Measurements from ENCODE around the gene CXCR4.
A peak's percentile ranks its signal among the peaks of the same experiment; 100 is the strongest.

CXCR4 gene

DNA sequence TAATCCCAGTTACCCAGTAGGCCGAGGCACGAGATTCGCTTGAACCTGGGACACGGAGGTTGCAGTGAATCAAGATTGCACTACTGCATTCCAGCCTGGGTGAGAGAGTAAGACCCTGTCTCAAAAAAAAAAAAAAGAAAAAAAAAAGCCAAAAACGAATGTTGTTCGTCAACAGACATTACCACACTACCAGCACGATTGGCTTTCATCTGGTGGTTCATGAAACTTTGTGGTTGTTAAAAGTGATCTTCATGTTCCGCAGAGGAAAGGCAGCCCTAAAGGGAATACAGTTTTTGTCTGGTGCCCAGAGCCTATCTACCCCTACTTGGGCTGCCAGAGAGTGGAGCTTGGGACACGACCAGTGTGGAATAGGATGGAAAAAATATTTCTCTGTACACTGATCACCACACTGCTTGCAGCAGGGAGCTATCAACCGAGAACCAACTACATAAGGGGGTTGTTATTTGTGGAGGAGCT is 13.6 kb upstream of the CXCR4 start:
- H3K4me2 ChIP-seq (ENCODE audit: low read length): peak overlapping the region; percentile 90
- peaks cover 71% of the 10 kb centered on the region for H3K4me1 ChIP-seq (ENCODE audit: low read length)

DNA sequence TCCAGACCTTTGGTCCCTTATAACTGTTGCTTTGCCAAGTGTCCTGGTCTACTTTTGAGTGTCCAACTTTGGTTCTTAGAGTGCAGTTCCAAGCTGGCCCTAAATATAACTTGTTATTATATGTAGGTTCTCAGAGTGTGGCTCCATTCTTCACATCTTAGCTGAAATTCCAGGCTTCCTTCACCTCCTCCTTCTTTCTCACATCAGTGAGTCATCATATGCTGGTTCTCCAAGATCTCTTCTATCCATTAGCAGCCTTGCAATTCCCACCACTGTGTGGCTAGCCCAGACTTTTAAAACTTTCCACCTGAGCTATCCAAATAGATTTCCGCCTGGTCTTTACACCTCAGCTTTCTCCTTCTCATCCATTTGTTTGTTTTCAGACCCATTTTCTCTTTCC is 12.6 kb upstream of the CXCR4 start:
- Histone ChIP-seq H3K79me2 (ENCODE audit: low read length) (no peaks in the 10 kb centered on the region), H3K4me3 (ENCODE audit: low read length) (no peak overlapping the region), H4K20me1 (ENCODE audit: insufficient read depth, low read length) (no peaks in the 10 kb centered on the region), H3K9ac (ENCODE audit: low read length) (no peak overlapping the region), H3K4me2 (ENCODE audit: low read length) (no peak overlapping the region), H3K9me3 (ENCODE audit: insufficient read depth, low read length) (no peaks in the 10 kb centered on the region), H3K4me1 (ENCODE audit: low read length) (peaks cover 71% of the 10 kb centered on the region), H2AFZ (ENCODE audit: low read depth, low read length) (no peak overlapping the region), H3K27me3 (ENCODE audit: low read depth, low read length) (peaks cover 54% of the 10 kb centered on the region), H3K27ac (ENCODE audit: low read length) (no peak overlapping the region), H3K36me3 (replicated peaks; ENCODE audit: low read depth, low read length) (no peaks in the 10 kb centered on the region)
- TF ChIP-seq, protein P1, sequence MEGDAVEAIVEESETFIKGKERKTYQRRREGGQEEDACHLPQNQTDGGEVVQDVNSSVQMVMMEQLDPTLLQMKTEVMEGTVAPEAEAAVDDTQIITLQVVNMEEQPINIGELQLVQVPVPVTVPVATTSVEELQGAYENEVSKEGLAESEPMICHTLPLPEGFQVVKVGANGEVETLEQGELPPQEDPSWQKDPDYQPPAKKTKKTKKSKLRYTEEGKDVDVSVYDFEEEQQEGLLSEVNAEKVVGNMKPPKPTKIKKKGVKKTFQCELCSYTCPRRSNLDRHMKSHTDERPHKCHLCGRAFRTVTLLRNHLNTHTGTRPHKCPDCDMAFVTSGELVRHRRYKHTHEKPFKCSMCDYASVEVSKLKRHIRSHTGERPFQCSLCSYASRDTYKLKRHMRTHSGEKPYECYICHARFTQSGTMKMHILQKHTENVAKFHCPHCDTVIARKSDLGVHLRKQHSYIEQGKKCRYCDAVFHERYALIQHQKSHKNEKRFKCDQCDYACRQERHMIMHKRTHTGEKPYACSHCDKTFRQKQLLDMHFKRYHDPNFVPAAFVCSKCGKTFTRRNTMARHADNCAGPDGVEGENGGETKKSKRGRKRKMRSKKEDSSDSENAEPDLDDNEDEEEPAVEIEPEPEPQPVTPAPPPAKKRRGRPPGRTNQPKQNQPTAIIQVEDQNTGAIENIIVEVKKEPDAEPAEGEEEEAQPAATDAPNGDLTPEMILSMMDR (IDR thresholded peaks at IDR 0.05; ENCODE audit: low read depth, low read length): no peak
- no peak for TF ChIP-seq EZH2phosphoT487 (IDR thresholded peaks at IDR 0.05; ENCODE audit: low read depth)

More for the DNA sequence above, 13.6 kb upstream of the CXCR4 start:
- no peak for TF ChIP-seq EZH2phosphoT487 (IDR thresholded peaks at IDR 0.05; ENCODE audit: low read depth)
- TF ChIP-seq, protein P1 (IDR thresholded peaks at IDR 0.05; ENCODE audit: low read depth, low read length): no peak
- H3K9me3 ChIP-seq (ENCODE audit: insufficient read depth, low read length): no peaks in the 10 kb centered on the region
- H3K4me3 ChIP-seq (ENCODE audit: low read length): peak overlapping the region; percentile 69
- no peaks in the 10 kb centered on the region for H3K79me2 ChIP-seq (ENCODE audit: low read length)
- peak overlapping the region; percentile 36; the same call in 1 of the 2 replicates for H3K9ac ChIP-seq (ENCODE audit: low read length)
- H4K20me1 ChIP-seq (ENCODE audit: insufficient read depth, low read length): no peaks in the 10 kb centered on the region
- 0 out of 2 replicates have a peak overlapping the region, but pooled peaks have one; percentile 15 for H2AFZ ChIP-seq (ENCODE audit: low read depth, low read length)
- peak overlapping the region; percentile 73 for H3K27ac ChIP-seq (ENCODE audit: low read length)
- no peaks in the 10 kb centered on the region for H3K36me3 ChIP-seq (replicated peaks; ENCODE audit: low read depth, low read length)
- peaks cover 44% of the 10 kb centered on the region for H3K27me3 ChIP-seq (ENCODE audit: low read depth, low read length)

DNA sequence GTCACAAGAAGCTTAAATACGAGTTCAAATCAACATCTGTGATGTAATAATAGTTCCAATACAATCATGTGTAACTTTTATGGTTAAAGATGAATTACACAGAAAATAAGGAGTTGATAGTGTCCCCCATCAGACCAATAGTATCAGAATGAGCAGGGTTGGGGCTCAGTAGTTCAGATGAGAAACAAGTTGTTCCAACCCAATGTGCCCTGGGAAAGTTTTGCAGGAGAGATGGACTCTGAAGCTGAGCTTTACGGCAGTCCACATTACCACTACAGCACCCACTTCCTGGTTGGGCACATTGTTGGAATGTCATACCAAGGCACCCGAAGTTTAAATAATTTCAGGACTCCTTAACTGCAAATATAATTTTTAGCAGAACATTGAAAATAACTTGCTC is 12.1 kb upstream of the CXCR4 start:
- H3K4me2 ChIP-seq (ENCODE audit: low read length): no peak overlapping the region
- H4K20me1 ChIP-seq (ENCODE audit: insufficient read depth, low read length): no peaks in the 10 kb centered on the region
- peaks cover 59% of the 10 kb centered on the region for H3K27me3 ChIP-seq (ENCODE audit: low read depth, low read length)
- no peaks in the 10 kb centered on the region for H3K79me2 ChIP-seq (ENCODE audit: low read length)
- H3K36me3 ChIP-seq (replicated peaks; ENCODE audit: low read depth, low read length): no peaks in the 10 kb centered on the region
- no peak overlapping the region for H3K27ac ChIP-seq (ENCODE audit: low read length)
- no peak for TF ChIP-seq EZH2phosphoT487 (IDR thresholded peaks at IDR 0.05; ENCODE audit: low read depth)
- TF ChIP-seq, protein P1 (IDR thresholded peaks at IDR 0.05; ENCODE audit: low read depth, low read length): no peak
- no peak overlapping the region for H3K9ac ChIP-seq (ENCODE audit: low read length)
- no peak overlapping the region for H3K4me3 ChIP-seq (ENCODE audit: low read length)
- no peaks in the 10 kb centered on the region for H3K9me3 ChIP-seq (ENCODE audit: insufficient read depth, low read length)
- peaks cover 71% of the 10 kb centered on the region for H3K4me1 ChIP-seq (ENCODE audit: low read length)
- H2AFZ ChIP-seq (ENCODE audit: low read depth, low read length): no peak overlapping the region

DNA sequence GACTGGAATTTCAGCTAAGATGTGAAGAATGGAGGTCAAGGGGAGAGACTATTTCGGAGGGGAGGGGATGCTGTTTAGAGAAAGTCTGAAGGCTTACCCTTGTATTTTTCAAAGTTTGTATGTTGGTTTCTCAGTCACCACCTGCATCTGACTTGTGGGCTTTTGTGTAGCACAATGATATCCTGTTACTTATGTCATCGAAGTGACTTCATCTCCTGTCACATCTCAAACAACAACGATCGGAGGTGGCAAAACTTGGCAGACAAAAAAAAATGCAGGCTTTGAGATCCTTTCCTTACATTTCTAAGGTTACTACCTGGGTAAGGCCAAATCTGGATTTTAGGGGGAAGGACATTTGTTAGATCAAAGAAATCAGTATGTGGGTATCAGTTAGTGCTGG is 11.7 kb upstream of the CXCR4 start:
- H4K20me1 ChIP-seq (ENCODE audit: insufficient read depth, low read length): no peaks in the 10 kb centered on the region
- no peaks in the 10 kb centered on the region for H3K79me2 ChIP-seq (ENCODE audit: low read length)
- no peak overlapping the region for H2AFZ ChIP-seq (ENCODE audit: low read depth, low read length)
- H3K27ac ChIP-seq (ENCODE audit: low read length): no peak overlapping the region
- H3K36me3 ChIP-seq (replicated peaks; ENCODE audit: low read depth, low read length): no peaks in the 10 kb centered on the region
- TF ChIP-seq, protein P1 (IDR thresholded peaks at IDR 0.05; ENCODE audit: low read depth, low read length): no peak
- no peak for TF ChIP-seq EZH2phosphoT487 (IDR thresholded peaks at IDR 0.05; ENCODE audit: low read depth)
- no peak overlapping the region for H3K4me2 ChIP-seq (ENCODE audit: low read length)
- peaks cover 69% of the 10 kb centered on the region for H3K4me1 ChIP-seq (ENCODE audit: low read length)
- peaks cover 63% of the 10 kb centered on the region for H3K27me3 ChIP-seq (ENCODE audit: low read depth, low read length)
- no peak overlapping the region for H3K4me3 ChIP-seq (ENCODE audit: low read length)
- no peaks in the 10 kb centered on the region for H3K9me3 ChIP-seq (ENCODE audit: insufficient read depth, low read length)
- no peak overlapping the region for H3K9ac ChIP-seq (ENCODE audit: low read length)

Measured in OCI-LY3 (cell line).